ENCODE results near the gene SDK1.

SDK1 gene

DNA sequence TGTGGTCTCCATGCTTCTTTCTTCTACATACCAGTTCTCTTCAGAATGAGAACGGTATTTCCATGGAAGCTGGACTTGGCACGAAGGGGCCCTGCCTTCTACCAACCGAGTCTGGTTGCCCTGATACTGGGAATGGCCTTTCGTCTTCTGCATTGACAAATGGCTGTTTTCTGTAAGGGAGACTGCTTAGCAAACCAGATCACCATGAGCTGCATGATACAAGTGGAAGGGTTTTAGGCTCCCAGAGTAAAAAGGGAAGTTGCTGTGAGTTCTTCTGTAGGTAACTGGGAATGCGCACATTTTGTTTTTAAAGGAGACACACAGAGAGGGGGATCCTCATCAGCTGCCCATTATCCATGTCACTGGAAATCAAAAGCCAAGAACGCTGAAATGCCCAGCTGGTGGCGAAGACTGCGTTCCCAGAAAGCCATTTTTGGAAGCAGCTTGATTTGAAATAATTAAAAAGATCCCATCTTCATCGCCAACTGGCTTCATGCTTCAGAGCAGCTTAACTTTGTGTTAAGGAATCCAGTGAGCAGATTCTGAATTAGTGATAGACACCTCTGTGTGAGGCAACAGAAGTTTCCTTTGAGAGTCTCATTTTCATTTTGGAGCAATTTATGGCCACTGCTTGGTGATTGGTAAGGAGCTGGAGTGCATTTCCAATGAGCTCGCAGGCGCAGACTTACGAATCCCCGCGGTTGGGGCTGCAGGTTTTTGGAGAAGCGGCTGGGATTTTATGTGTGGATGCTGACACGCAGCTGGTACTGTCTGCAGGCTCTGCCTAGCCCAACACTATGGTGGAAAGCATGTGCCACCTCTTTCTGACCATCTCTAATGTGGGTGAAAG lies 708.4 kb downstream of the SDK1 start:
- no peak for DNase-seq

DNA sequence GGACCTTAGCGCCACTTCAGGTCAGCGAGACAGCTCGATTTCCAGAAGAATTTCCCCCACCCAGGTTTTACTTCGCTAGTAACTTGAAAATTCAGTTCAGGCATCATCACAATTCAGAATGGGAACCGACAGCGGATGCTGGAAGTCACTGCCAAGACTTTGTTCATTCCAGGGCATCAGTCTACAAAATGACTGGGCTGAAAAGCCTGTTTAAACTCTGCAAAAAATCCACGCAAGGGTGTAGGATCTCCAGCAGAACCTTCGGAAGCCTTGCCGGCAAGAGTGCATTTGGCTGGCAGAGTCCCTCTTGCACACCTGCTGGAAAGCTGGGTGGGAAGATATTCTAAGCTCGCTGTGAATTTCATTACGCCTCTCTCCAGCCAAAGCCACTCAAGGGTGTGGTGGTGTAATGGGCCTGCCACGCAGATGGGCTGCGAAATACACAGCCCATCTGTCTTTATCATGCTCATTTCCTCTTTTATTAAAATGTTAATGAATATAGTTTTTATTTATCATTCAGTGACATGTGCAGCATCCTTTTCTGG lies 709.1 kb downstream of the SDK1 start:
- DNase-seq: no peak

DNA sequence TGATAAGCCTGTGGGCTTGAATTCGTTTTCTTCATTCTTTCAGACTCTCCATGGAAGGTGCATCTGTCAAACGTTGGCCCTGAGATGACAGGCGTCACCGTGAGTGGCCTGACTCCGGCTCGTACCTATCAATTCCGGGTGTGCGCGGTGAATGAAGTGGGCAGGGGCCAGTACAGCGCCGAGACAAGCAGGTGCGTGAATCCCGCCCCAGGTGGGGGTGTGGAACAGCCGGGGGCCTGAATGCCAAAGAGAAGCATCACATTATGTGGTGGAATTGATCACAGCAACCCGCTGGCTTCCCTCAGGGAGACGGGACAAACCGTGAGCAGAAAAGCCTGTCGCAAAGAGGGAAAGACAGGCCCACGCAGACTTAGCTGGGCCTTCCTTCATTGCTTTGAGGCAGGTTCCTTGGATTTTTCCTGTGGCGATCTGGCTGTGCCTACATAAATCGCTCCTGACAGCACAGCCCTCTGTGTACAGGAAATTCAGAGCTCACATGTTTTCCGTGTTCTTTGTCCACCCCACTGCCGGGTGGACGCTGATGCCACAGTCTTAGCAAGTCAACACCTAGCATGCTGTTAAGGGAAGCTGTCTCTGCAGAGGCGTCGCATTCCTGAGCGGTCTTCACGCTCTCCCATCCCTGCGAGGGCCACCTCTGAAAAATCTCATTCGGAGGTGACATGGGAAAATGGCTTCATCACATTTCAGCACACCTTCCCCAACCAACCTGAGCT lies 710.0 kb downstream of the SDK1 start:
- no peak for DNase-seq

DNA sequence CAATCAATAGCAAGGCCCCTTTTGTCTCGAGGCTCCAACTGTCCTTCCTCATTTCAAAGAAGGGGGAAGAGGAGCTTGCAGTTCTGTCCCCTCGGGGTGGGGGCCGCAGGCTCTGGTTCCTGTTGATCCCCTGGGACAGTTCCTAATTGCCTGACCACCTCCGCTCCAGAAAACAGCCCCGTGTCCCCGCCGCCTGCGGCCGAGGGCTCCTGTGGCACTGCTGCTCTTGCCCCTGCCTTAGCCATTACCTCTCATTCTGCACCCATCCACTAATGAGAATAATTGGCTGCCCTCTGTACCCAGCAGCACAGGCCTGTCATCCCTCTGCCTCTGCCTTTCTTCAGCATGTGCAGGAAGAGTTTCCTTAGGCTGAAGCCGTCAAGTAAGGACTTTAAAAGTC lies 712.7 kb downstream of the SDK1 start:
- no peak for DNase-seq

DNA sequence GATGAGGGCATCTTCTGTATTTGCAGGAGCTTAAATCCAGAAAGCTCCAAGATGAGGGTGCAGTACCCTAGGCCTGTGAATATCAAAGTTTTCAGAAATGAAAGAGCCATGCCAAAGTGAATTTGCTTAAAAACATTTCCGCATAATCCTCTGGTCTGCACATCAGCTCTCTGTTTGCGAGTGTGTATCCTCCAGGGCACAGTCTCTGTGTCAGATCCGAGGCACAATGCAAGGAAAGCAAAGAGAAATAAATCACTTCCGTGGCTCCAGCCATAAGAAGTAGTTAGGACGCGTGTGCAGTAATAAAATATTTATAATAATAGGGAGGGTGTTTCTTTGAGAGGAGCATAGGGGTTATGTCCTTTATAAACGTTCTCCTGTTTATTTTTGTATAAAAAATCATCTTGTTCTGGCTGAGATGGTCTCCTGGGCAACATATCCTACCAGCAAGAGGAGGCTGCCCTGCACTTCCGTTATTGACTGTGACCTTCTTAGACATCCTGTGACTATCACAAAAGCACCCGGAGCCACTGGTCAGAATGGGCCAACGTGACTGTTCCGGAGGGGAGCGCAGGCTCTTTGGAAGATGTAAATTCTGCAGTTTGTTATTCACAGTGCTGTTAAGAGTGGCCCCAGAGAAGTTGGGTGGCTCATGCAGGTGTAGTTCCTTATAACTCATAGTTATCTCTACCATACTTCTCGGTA lies 713.4 kb downstream of the SDK1 start:
- no peak for DNase-seq

DNA sequence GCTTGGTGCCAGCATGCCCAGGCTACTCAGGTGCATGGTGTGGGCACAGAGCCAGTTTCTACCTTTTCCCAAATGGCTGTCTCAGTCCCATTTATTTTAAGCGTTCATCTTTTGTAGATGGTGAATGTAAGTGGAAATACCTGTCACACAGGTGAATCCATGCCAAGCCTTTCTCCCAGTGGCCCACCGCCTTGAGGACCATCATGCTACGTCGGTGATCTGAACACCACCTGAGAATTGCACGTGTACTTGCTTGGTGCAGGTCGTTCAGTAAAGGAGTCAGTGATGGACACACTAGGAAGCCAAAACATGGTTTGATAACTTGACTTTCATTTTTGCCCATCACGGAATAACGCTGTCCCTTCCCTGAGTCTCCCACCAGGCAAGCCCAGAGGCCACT lies 714.3 kb downstream of the SDK1 start:
- no peak for DNase-seq

DNA sequence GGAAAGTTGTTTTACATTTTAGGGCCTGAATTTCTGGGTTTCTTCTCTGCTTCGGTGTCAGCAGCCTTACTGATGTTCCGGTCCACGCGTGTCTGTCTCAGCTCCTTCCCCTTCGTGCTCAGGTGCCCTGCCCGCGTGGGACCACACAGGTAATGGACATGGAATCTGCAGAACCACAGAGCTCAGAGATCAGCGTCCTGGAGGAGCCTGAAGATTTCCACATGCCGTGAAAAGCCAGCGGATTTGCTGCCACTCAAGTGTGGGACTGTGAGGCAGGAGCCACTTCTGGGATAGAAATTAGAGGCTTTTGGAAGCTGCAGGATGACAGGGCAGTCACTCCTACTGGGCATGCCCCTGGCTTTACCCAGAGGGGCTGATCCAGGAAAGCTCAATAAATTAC lies 714.9 kb downstream of the SDK1 start:
- no peak for DNase-seq

DNA sequence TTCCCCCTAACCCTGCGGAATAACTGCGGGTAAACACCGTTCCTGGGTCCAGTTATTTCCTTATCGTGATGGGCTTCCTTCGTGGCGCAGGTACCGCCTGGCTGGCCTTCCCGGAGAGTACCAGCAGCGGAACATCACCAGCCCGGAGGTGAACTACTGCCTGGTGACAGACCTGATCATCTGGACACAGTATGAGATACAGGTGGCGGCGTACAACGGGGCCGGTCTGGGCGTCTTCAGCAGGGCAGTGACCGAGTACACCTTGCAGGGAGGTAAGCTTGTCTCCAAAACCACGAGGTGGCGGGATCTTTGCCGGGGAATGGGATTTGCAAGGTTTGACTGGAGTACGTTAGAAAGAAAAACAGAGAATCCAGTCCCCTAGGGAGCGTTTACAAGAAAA lies 716.0 kb downstream of the SDK1 start:
- DNase-seq: no peak

DNA sequence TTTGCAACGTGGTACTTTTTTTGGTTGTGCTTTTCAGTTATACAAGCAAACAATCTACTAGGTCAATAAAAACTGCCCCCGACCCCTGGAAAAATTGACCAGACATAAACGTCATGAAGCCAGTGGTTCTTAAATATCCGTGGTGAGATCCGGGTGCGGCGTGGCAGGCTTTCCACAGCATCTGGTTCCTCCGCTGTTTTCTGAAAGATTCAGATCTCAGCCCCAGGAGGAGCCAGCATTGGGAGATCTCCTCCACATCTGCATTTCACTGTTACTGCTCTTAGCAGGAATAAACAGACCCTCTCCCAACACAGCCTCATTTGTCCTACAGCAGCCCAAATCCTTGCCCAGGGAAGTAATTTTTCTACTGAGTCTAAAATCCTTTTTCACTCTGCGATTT lies 716.7 kb downstream of the SDK1 start:
- no peak for DNase-seq

DNA sequence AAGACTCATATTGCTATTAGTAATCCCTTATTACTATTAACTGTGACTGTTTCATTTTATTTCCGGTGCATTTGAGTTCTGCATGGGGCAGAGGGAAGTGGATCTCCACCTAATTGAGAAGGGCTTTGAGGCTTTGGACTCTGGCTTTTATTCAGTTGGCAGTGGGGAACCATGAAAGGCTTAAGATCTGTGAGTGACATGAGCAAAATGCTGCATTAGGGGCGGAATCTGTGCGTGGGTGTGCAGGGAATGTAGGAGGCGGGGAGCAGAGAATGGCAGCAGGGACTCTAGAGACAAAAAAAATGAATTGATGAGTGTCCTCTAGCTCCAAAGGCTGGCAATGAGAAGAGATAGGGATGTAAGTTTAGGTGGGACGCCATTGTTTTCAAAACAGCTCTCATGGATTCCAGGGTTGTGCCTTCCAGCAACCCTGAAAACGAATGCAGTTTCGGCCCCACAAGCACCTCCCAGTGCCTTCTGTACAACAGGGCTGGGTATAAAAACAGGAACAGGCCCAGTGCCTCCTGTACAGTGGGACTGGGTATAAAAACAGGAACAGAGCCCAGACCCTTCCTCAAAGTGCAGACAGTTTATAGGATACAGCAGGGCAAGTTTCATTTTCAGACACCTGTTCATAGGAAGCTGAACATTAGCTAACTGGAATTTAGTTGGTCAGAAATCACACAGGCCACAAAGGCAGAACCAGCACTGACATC lies 717.7 kb downstream of the SDK1 start:
- no peak for DNase-seq

DNA sequence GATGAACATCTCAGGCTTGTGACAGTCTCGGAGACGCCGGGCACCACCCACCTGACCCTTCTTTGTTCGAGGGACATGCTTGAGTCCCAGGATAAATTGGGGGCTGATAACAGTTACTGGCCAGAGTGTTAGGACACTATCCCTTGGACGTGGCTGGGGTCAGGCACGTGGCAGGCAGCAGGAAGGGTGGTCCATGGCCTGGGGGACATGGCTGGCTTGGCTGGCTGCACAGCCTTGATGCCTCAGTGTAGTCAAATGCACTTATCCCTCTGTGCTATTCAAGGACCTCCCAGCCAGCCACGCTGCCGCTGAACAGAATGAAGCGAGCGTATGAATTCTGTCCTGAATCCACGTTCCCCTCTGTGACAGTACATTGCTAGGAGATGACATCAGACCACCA lies 719.0 kb downstream of the SDK1 start:
- no peak for DNase-seq

DNA sequence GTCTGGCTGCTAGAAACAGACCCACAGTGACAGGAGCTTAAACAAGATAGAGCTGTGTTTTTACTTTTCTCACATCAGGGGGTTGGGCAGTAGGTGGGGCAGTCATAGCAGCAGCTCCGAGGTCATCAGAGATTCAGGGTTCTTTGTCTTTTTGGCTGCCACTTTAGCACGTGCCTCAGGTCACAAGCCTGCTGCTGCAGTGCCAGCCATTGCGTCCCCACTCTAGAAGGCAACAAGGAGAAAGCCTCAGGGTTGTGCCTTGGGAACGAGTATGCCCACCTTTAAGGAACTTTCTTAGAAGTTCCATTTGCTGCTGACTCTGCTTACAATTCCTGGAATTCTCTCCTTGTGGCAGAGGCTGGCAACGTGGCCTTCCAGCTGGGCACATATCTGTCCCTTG lies 720.4 kb downstream of the SDK1 start:
- no peak for DNase-seq

DNA sequence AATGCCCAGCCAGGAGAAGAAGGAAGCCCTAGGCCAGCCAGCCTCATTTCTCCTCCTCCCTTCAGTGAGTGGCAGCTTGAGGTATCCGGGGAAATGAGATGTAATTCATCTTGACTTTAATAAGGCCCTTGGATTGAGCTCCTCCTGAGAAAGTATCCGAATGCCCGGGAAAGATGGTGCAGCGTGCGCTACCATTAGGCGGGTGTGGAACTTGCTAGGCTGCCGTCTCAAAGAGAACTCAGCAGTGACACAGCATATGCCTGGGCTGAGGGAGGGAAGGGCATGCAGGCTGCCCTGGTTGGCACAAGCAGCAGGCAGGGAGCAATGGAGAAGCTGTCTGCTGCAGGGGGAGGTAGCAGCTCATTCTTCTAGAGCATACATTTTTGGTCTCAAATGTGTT lies 721.2 kb downstream of the SDK1 start:
- no peak for DNase-seq

DNA sequence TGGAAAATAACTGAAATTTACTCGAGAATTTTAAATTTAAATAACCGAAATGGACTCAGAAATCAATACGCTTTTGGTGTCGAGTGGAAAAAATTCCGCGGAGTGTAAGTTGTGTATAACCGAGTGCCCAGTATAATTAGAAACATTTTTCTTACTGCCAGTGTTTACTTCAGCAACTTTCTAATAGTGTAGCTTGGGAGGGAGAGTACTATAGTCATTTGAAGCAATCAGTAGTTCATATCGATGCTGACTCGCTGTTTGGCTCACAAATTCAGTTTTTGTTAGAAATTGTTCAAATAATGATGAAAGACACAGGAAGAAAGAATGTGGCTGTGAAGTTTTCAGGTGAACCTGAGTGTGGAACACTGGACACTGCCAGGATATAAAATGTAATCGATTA lies 722.5 kb downstream of the SDK1 start:
- no peak for DNase-seq

DNA sequence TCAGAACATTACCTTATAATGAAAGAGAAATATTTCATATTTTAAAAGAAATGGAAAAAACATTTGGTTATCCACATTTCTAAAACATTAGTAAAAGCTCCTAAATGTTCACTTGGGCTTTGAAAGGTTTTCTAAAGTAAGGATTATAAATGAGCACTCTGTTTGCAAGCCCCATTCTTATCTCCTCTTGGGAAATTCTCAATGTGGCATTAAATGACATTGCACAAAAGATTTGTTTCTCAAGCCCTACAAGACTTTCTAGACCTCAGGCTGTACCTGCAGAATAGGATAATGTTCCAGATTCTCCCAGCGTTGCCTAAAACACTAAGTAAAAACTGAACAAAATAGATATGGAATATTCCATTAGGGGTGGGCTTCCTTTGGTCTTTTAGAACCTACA lies 723.1 kb downstream of the SDK1 start:
- DNase-seq: no peak

DNA sequence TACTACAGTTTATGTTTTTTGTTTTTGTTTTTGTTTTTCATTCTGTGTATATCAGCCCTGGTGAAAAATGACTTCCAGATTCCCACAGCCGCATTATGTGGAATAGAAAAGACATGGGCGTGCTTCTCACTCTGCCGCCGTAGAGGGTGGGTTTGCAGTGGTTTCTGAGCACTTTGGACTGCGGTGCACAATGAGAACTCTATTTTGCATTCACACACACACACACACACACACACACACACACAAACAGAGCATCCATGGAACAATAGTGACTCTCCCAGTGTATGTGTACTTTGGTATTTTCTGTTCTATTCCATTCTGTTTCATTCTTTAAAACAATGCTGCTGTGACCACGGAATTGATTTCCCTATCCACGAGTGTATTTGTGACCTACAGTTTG lies 723.8 kb downstream of the SDK1 start:
- no peak for DNase-seq

DNA sequence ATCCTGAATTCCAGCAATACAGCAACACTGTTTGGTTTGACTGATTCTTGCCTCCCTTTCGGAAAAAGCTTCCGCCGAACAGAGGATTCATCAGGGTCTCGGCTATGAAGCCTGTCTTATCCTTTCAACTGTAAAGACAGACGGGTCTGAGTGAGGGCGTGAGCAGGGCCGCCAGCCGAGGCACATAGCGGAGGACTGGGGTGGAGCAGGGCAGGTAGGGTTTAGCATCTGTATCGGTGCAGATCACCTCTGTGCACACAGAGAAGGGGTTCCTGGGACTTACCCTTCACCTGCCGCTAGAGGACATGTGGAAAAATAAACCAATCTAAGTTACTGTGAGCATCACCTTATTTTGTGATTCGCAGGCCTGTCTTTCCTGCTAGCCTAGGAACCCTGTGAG lies 724.2 kb downstream of the SDK1 start:
- no peak for DNase-seq

DNA sequence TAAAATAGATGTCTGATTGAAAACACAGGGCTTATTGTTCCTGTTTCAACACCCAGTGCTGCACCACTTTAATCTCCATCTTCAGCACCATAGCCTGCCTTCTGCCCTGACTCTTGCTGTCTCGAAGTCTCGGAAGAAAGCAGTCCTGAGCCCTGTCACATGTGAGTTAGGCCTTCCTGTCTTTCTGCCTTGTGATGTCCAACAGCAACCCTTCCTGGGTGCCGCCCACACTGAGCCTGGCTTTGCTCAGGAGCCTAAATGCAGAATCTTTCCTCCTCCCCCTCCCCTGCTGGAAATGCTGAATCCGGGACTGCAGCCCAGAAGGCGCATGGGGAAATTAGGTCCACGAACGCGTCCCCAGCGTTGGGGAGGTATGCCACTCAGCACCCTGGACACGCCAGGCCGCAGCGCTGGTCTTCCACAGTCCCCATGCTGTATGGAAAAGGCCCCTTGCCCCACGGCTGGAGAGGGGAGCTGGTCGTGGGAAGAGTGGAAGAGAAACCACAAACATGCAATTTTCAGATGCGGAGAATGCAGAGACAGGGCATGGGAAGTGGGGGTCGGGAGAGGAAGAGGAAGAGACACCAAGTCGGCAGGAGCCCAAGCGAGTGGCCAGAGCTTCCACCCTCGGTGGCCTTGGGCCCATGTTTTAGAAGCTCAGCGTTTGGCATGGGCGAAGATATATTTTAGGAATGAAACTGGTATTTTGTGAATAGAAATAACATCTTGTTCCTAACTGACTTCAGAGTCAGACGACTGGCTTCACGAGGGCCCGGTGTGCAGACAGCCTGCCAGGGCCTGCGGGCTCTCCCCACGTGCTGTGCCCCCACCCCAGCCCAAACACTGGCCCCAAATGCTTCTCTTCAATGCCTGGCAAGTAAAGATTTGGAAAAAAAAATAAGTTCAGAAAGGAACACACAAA lies 724.9 kb downstream of the SDK1 start:
- no peak for DNase-seq

DNA sequence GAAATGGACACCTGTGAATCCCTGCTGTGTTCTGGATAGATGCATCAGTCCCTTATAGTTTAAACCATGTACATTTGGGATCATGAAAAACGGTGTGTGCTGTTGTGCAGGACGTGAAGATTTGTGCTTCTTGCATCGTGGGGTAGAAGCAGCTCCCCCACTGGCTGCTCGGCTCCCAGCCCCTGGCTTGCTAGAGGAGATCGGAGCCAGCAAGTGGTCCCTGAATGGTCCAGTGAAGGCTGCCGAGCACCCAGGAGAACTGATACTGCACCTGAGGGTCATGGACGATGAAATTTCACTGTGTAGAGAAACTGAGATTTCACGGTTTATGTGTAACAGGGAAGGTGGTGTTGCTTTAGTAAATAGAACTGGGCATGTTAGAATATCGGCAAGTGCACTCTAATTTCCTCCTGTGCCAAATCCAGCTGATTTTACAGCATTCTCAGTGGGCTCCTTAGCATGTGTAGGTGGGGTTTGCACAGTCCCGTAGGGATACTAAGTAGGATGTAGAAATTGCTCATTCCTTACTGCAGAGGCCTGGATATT lies 726.0 kb downstream of the SDK1 start:
- DNase-seq: no peak

DNA sequence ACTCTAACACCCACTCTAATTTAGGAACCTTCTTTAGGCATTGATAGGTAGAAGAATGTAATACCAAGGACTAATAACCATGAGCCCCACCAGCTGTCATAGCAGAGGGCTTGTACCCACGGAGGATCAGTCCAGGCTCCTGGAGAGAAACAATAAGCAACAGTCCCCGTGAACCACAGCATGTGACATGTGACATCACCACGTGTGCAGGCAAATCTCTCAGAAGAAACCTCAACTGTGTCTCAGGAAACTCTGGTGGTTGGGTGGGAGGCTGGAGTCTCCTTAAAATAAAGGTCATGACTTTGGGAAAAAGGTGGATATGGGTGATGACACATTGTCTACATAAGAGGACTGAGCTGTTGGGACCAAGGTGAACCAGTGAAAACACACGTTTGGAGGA lies 727.2 kb downstream of the SDK1 start:
- DNase-seq: no peak

DNA sequence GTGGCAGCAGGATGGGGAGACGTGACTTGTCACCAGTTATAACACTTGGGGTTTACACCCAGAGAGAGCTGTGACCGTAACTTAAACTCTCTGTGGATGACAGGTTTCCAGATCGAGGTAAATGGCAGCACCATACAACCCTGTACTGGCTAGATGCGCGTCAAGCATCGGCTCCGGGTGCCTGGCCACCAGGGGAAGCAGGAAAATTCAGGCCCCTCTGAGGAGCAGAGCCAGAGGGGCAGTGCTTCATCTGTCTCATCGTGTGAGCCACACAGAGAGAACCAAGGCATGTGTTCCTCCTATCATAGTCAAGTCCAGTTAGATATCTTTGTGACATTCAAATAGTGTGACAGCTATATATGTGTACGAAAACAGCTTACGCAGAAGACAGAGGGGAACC lies 728.9 kb downstream of the SDK1 start:
- no peak for DNase-seq

Data from NCI-H2081 treated with DMSO at 0.1 percent for 48 hours (cell line).